ENCODE data around the gene NIM1K.
"Not testable (repeated sequence)": the region's sequence is repeated elsewhere in the genome, so short reads cannot be mapped to it uniquely, and the experiment has no call there.

The NIM1K gene

DNA sequence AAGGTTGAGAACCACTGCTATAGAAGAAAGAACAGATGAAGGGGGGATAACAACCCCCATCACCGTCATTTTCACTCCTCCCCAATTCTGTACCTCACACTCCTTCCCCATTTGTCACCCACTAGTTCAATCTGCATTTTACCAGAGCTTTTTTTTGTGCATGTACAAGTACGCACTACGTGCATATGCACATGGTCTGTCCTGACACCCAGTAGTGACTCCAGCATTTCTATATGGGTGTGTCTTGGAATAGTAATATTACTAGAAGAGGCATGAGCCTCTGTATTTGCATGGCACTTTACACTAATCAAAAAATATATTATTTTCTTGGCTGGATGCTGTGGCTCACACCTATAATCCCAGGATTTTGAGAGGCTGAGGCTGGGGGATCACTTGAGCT, 38.7 kb downstream of the NIM1K start:
- no peak for DNase-seq (ENCODE audit: low read depth)

DNA sequence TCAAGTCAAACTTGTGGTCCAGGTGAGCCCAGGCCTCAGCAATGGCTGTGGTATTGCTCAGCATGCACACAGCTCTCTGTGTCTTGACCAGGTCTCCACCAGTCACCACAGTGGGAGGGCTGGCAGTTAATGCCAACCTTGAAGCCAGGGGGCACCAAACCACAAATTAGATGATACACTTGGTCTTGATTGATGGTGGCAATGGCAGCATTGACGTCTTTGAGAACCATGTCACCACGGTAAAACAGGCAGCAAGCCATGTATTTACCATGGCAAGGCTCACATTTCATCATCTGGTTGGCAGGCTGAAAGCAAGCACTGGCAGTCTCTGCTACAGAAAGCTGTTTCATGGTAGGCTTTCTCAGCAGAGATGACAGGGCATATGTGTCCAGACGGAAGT, 40.0 kb downstream of the NIM1K start:
- peak; percentile 28 for DNase-seq (ENCODE audit: low read depth)

DNA sequence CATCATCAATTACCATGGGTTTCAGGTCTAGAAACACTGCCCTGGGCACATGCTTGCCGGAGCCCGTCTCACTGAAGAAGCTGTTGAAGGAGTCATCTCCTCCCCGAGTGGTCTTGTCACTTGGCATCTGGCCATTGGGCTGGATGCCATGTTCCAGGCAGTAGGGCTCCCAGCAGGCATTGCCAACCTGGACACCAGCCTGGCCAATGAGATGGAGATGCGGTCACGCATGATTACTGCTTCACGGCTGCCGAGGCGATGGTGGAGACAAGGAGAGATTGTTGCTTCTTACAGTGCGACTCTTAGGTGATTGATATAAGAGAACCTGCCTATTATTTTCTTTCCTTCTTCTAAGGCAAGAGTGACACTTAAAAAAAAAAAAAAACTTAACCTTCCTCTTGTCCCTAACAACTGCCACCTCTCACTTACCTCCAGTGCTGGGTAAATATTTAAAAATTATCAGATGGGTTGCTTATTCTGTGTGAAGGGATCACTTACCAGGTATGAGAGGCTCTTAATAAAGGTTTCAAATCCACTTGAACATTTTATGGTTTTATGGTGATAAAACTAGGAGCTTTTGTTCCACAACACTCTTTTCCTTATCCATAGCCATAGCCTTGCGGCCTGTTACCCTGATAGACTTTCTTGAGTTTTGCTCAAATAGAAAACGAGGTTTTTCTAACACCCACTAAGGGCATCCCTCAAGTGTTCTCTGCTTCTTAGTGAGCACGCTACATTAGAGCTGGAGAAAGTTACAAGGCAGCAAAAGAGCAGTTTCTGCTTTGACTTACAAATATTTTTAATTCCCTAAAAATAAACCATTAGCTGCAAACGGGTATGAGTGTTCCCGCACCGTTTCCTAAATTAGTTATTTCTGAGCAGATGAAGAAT, 41.2 kb downstream of the NIM1K start:
- DNase-seq (ENCODE audit: low read depth), result no peak

DNA sequence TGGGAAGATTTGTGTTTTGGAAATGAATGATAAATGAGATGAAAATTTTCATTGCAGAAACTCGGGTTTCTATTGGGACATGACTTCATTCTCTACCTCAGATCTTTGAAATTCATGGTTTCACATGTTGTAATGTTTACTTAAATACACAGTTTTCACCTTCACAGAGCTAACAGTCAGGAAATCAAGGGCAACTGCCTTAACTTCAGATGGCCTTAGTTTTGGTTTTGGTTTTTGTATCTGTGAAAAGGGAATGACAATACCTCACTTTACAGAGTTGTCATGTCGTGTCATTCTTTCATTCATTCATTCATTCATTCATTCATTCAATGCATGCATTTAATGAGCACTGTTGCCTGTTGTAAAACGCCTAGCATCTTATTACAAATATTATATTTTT, 41.9 kb downstream of the NIM1K start:
- DNase-seq (ENCODE audit: low read depth), result no peak

DNA sequence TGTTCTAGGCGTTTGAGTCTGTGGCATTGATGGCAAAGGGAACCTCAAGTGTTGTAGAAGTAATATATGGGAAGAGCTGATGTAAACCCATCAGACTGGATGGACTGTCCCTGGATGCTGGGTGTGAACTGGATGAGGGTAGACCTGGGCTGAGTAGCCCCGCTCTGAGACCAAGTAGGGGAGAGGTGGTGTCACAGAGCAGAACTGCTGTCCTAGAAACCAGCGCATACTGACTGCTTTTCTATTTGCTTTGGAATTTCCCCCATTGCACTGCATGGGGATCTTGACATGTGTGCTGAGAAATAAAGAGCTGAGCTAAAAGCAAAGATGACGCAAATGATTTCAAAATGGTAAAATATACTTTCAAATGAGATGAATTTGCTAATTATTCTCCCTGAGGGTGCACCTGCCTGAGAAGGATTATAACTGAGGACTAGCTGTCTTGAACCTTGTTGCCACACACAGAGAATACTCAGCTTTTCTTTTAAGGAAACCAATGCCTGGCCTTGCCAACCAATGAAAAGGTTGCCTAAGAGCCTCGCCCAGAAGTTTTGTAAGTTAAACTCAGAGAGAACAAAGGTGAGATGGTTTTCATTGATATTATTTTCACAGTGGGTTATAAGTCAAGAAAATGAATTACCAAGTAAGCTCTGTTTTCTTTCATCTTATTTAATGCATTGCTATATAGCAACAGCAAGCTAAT, 44.8 kb downstream of the NIM1K start:
- DNase-seq (ENCODE audit: low read depth), result no peak

DNA sequence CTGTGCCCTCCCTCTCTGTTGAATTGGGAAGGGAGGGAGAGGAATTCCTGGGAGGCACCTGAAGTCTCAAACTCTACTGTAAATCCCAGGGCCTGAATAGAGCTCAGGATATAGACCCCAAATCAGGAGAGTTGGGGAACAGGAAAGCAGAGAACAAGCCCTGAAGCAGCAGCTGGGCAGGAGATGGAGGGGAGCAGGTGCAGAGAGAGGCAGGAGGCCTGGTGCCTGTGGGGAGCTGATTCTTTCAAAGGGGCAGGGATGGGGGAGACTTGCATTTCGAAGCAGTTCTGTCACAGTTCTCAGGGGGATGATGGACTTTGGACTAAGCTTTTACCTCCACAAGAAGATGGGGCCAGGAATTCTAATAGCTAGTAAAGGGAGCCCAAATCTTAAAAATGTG, 50.2 kb downstream of the NIM1K start:
- no peak for DNase-seq (ENCODE audit: low read depth)

DNA sequence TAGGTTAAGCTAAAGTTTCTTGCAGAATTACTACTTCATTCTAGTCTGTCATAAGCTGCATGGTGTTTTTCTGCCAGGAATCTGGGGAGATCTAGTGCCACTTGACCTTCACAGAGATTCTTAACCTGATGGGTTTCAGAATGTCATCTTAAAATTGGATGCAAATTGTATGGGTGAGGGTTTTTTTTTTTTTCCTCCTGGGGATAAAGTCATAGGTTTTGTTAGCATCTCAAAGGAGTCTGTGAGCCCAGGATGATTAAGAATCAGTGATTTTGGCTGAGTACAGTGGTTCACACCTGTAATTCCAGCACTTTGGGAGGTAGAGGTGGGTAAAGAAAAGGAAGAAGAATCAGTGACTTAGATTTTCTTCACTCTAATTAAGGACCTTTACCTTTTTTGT, 51.2 kb downstream of the NIM1K start:
- no peak for DNase-seq (ENCODE audit: low read depth)

DNA sequence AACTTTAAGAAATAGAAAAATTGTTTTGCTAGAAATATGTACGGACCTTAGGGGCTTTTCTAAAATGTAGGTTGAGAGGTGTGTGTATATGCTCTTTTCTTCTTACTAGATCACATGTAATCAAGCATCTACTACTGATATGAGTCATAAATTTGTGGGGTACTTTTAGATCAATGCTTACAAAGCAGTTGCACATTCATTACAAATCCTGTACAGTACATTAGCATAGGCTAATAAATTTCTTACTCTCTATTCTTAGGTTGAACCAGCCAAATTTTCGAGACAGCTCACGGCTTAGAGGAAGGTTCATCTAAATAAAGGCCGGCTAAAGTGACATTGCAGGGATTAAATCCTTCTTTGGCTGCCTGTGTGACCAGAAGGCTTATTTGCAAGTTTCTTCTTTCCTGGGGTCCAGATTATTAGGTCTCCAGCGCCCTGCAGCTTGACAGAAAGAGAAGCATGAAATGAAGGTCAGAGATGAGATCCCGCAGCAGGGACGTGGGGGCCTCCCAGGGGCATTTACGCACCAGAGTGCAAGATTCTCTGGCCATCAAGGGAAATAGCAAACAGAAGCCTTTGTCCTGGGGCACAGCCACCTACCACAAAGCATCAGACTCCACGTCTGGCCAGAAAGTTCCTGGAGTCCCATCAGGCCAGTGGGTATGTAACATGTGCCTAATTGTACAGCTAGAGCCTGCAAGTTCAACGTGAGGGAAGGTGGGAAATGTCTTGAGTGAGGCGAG, 53.0 kb downstream of the NIM1K start:
- DNase-seq (ENCODE audit: low read depth), result no peak

DNA sequence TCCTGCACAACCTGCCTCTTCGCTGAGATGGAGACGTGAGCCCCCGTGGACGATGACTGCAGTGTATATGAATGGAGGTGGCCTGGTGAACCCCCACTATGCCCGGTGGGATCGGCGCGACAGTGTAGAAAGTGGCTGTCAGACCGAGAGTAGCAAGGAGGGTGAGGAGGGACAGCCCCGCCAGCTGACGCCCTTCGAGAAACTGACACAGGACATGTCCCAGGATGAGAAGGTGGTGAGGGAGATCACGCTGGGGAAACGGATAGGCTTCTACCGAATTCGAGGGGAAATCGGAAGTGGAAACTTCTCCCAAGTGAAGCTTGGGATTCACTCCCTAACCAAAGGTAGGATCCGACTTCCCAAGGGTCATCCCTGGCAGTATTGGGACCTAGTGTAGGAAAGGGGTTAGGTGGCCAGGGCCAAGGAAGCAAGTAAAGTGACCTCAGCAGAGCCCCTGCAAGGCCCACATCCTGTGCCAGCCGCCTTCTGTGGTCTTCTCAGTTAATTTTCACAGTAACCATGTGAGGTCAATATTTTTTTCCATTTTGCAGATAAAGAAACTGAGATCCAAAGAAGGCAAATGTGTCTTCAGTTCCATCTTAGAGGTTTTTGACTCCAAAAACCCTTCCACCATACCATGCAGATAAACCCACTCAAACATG, 53.8 kb downstream of the NIM1K start:
- DNase-seq (ENCODE audit: low read depth), result no peak

DNA sequence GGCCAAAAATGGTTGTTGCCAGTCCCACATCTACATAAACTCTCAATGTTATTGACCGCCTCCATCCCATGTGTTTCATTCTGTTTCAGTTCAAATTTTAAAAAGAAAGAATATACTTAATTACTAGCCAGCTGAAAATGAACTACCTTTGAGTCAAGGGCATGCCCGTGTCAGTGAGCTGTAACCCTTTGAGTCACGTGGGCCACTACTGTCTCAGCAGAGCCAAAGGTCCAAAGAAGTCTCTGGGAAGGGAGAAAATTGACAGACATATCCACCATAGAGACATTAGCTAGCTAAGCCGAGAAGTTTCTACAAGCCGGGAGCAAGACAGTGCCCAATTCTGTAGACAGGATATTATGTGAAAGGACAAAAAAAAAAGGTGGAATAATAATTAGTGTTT, 59.7 kb downstream of the NIM1K start:
- no peak for DNase-seq (ENCODE audit: low read depth)

DNA sequence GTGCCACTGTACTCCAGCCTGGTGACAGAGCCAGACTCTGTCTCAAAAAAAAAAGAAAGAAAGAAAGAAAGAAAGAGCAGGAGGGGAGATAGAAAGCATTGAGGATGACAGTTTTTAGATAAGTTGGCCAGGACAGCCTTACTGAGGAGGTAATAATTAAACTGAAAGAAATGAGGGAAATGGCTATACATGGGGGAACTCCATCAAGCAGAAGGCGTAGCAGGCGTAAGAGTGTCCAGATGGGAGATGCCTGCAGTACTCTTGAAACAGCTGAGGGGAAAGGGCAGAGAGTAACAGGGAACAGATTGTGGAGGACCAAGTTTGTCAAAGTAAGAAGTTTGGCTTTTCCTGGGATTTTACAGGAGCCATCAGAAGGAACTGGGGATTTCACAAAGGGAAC, 63.7 kb downstream of the NIM1K start:
- no peak for DNase-seq (ENCODE audit: low read depth)

DNA sequence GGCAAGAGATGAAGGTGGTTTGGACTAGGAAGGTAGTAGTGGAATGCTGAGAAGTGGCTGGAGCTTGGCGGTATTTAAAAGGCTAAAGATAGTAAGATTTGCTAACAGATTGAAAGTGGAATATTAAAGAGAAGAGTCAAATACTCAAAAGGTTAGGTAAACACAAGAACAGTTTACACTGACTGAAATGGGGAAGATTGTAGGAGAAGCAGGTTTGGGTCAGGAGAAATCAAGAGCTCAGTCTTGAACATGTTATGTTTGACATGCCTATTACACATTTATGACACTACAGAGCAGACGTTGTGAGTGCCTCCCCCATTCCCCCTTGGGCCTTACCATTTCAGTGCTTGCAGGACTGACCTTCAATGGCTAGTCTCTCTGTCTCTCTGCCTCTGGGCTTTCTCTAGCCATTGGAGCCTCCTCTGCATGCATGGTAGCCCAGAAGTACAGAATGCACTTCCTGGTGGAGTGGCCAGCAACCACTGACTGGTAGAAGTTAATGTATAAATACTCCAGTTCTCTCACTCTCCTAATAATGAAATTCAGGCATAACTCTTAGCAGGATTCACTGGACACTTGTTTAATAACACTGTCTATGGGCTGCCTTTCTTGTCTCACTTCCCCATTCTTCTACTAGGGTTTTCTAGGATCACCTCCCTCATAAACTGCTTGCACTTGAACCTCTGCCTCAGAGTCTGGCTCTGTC, 64.4 kb downstream of the NIM1K start:
- no peak for DNase-seq (ENCODE audit: low read depth)

DNA sequence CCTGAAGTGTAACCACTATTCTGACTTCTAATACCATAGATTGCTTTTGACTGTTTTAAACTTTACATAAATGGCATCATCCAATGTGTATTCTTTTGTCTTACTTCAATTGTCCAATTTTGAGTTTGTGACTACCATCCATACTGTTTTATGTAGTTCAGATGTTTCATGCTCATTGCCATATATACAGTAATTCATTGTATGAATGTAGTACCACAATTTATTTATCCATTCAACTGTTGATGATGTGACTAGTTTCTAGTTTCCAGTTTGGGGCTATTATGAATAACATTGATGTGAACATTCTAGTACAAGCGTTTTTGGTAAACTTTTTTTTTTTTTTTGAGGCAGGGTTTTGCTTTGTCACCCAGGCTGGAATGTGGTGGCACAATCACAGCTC, 66.1 kb downstream of the NIM1K start:
- no peak for DNase-seq (ENCODE audit: low read depth)

DNA sequence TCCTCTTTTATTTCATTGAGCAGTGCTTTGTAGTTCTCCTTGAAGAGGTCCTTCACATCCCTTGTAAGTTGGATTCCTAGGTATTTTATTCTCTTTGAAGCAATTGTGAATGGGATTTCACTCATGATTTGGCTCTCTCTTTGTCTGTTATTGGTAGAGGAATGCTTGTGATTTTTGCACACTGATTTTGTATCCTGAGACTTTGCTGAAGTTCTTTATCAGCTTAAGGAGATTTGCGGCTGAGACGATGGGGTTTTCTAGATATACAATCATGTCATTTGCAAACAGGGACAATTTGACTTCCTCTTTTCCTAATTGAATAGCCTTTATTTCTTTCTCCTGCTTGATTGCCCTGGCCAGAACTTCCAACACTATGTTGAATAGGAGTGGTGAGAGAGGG, 70.2 kb downstream of the NIM1K start:
- not testable (repeated sequence) for DNase-seq (ENCODE audit: low read depth)

DNA sequence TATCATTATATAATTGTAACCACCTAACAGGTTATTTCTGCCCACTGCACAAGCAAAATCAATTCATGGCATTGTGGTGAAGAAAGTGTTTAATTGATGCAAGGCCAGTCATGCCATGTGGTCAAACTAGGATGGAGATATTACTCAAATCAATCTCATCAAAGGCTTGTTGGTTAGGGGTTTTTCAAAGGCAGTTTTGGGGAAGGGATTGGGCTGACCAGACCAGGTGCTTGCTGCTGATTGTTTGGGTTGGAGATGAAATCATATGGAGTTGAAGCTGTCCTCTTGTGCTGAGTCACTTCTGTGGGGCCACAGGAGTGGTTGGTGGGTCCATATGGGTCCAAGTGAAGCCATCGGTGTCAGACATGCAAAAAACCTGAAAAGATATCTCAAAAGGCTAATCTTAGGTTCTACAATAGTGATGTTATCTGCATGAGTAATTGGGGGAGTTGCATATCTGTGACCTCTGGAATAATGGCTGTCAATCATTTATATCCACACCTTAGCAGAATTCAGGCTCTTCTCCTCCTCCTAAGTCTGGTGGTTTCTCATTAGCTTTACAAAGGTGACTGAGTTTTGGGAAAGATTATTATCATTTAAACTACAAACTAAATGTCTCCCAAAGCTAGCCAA, 76.3 kb downstream of the NIM1K start:
- no peak for DNase-seq (ENCODE audit: low read depth)

DNA sequence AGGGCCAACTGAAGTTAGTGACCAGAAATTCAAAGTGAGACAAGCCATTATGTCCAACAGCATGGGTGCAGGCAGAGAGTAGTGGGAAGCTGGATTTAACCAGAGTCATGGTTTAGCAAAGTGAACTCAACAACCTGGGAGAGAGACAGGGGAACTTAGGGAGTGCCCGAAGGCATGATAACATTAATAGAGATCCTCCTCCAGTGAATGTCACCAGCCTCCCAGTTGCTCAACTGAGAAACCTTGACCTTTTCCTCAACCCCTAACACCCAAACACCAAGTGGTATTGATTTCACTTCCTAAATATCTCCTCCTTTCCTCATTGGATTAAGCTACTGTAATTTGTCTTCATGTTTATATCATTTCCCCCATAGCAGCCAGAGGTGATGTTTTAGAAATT, 78.6 kb downstream of the NIM1K start:
- DNase-seq (ENCODE audit: low read depth), result no peak

DNA sequence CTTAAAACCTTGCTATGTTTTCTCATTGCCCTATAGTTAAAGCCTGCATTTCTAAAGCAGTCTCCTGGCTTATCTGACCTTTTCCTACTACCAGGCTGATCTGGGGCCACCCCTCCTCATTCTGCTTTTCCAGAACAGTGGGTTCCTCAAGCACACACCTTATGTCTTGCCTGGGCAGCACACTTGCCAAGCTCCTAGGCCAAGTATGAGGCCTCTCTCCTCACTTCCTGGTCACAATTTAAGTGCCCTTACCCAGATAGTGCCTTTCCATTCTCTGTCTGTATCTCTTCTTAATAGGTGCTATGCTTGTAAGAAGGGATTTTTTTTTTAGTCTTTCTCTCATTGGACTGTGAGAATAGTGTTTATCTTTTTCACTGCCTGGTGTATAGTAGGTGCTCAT, 81.5 kb downstream of the NIM1K start:
- DNase-seq (ENCODE audit: low read depth), result no peak

DNA sequence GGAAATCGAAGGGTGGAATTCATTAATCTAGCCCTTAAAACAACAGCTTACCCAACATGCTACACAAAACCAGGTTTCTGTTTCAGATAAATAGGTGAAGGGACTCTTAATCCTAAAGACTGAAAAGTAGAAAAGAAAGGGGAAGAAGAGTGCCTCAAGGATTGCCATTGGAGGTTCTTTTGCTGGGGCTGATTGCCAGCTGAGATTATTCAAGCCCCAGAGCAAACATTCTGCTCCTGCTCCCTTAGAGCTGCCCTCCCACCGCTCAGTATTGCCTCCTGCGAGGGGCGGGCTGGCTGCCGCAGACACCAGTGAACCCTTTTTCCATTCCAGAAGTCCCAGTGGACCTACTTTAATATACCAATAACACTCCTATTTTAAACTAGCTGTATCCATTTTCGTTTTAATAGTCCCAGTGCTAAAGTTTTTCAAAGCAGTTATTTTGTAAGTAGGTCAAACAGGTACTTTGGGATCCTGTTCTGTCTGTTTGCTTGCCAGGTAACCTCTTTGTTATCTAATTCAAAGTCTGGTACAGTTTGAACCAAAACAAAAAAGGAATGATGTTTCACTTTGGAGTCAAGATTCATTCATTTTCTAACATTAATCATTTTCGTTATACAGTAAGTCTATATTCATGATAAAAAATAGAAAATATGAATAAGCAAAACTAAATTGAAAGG, 82.5 kb downstream of the NIM1K start:
- no peak for DNase-seq (ENCODE audit: low read depth)

DNA sequence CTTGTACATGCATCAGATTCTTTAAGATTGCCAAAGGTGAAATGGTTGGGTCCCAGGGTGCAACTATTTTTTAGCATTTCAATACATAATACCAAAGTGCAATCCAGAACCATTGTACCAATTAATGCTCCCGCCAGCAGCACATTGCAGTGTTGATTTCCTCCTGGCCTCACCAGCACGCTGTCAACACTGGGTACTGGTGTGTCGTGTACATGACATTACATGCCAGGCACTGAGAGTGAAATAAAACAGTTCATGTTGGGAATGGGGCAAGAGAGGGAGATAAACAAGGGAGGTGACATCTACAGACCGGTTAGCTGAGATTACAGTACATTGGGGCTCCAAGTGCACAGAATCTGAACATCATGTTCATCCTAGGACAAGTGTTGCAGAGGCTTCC, 83.4 kb downstream of the NIM1K start:
- DNase-seq (ENCODE audit: low read depth), result no peak

DNA sequence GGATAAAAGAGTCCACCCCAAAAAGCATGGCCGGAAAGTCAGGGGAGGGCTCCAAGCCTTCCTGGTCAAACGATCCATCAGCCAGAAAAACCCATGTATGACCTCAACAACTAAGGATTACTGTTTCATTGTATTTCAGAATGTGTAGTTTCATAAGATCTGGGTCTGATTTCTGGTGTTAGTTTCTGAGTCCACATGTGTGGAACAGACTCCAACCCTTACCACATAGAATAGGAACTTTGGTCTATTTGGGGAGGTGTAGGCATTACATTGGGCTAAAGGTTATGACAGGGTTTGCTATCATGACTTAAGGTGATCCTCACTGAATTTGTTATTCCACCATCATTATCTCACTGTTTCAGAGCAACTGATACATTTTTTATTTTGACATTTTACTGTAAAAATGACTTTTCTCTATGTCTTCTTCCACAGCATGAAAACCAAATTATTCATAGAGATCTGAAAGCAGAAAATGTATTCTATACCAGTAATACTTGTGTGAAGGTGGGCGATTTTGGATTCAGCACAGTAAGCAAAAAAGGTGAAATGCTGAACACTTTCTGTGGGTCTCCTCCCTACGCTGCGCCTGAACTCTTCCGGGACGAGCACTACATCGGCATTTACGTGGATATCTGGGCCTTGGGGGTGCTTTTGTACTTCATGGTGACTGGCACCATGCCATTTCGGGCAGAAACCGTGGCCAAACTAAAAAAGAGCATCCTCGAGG, 87.7 kb downstream of the NIM1K start:
- no peak for DNase-seq (ENCODE audit: low read depth)

Measured in ELR (cell line).